ENCODE data around the gene SHLD1.
"Not testable (repeated sequence)": the region's sequence is repeated elsewhere in the genome, so short reads cannot be mapped to it uniquely, and the experiment has no call there.

Gene SHLD1

GRCh38 chr20:5734602-5735001, 15.6 kb upstream of the SHLD1 start:
- Histone ChIP-seq H3K9me3 (ENCODE audit: control insufficient read depth, low read length) (no peaks in the 10 kb centered on the region), H3K4me1 (ENCODE audit: control insufficient read depth, insufficient read depth, low read length, poor library complexity, severe bottlenecking) (peaks cover 16% of the 10 kb centered on the region), H3K36me3 (ENCODE audit: control insufficient read depth, insufficient read depth, low read length) (no peaks in the 10 kb centered on the region), H3K27ac (ENCODE audit: insufficient read depth, low read length, poor library complexity, severe bottlenecking) (no peak overlapping the region), H3K4me3 (ENCODE audit: insufficient read depth, low read depth, low read length, poor library complexity, severe bottlenecking) (no peak overlapping the region), H3K27me3 (replicated peaks; ENCODE audit: control insufficient read depth, insufficient read depth, low read length, poor library complexity, severe bottlenecking) (no peaks in the 10 kb centered on the region)
- DNase-seq, result no peak

DNA sequence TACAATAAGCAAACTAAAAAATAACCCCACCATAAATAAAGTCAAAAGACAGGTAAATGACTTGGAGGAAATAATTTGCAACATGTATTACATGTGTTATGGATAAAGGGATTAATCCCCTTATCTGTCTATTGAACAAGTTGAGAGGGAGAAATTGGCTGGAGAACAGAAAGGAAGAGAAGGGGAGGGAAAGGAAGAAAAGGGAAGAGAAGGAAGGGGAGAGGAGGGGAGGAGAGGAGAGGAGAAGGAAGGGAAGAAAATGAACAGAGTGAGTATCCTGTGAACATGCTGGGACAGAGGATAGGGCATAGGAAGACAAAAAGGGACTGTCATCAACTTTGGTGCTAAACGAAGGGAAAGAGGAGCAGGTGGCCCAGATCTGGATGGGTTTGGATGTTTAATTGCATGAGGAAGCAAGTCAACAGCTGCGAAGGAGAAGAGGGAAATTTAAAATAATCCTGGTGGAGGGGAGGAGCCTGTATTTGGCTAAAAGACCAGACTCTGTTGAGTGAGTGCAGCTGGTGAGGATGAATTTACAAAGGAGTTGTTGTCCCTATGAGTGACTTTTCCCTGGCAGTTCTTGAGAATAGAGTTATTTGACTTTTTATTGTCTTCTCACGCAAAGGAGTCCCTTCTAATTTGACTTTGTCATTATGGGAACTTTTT, 14.2 kb upstream of the SHLD1 start:
- H3K4me1 ChIP-seq (ENCODE audit: control insufficient read depth, insufficient read depth, low read length, poor library complexity, severe bottlenecking), result peaks cover 16% of the 10 kb centered on the region
- H3K9me3 ChIP-seq (ENCODE audit: control insufficient read depth, low read length), result no peaks in the 10 kb centered on the region
- no peak overlapping the region for H3K4me3 ChIP-seq (ENCODE audit: insufficient read depth, low read depth, low read length, poor library complexity, severe bottlenecking)
- no peaks in the 10 kb centered on the region for H3K27me3 ChIP-seq (replicated peaks; ENCODE audit: control insufficient read depth, insufficient read depth, low read length, poor library complexity, severe bottlenecking)
- H3K36me3 ChIP-seq (ENCODE audit: control insufficient read depth, insufficient read depth, low read length), result no peaks in the 10 kb centered on the region
- no peak overlapping the region for H3K27ac ChIP-seq (ENCODE audit: insufficient read depth, low read length, poor library complexity, severe bottlenecking)
- DNase-seq, result no peak

DNA sequence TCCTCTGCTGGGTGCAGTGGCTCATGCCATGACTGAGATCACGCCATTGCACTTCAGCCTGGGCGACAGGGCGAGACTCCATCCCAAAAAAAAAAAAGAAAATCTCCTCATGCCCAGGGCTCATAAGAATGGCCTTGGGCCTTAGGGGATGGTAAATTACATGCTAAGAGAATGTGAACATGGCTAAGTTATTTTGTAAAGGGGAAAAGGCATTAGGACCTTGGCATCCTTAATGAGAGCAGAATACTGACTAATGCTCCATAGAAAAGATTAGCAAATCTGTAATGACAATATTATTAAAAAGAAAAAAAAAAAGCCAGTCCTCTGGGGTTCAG, 12.6 kb upstream of the SHLD1 start:
- Histone ChIP-seq H3K4me3 (ENCODE audit: insufficient read depth, low read depth, low read length, poor library complexity, severe bottlenecking) (no peak overlapping the region), H3K4me1 (ENCODE audit: control insufficient read depth, insufficient read depth, low read length, poor library complexity, severe bottlenecking) (peaks cover 16% of the 10 kb centered on the region), H3K9me3 (ENCODE audit: control insufficient read depth, low read length) (no peaks in the 10 kb centered on the region), H3K36me3 (ENCODE audit: control insufficient read depth, insufficient read depth, low read length) (no peaks in the 10 kb centered on the region), H3K27me3 (replicated peaks; ENCODE audit: control insufficient read depth, insufficient read depth, low read length, poor library complexity, severe bottlenecking) (no peaks in the 10 kb centered on the region), H3K27ac (ENCODE audit: insufficient read depth, low read length, poor library complexity, severe bottlenecking) (peak overlapping the region; percentile 58)
- DNase-seq, result no peak

DNA sequence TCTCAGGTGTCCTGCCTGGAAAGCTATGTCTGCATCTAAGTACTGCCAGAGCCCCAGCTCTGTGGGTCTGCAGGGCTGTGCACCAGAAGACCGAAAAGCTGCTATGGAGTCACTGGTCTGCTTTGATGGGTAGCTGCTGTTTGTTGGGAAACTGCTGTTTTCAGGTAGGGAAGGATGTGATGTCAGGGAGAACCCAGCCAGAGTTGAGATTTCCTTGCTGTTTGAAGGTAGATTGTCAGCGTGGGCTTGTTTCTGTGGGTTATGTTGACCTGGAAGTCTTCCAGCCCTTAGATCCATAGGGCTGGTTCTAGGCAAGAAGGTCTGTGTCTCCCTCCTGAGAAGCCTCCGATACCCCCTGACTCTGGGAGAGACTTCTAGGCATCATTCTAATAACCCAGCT, 12.2 kb upstream of the SHLD1 start:
- Histone ChIP-seq H3K4me3 (ENCODE audit: insufficient read depth, low read depth, low read length, poor library complexity, severe bottlenecking) (peak overlapping the region; percentile 12), H3K36me3 (ENCODE audit: control insufficient read depth, insufficient read depth, low read length) (no peaks in the 10 kb centered on the region), H3K27me3 (replicated peaks; ENCODE audit: control insufficient read depth, insufficient read depth, low read length, poor library complexity, severe bottlenecking) (no peaks in the 10 kb centered on the region), H3K27ac (ENCODE audit: insufficient read depth, low read length, poor library complexity, severe bottlenecking) (peak overlapping the region; percentile 58), H3K4me1 (ENCODE audit: control insufficient read depth, insufficient read depth, low read length, poor library complexity, severe bottlenecking) (peaks cover 16% of the 10 kb centered on the region), H3K9me3 (ENCODE audit: control insufficient read depth, low read length) (no peaks in the 10 kb centered on the region)
- DNase-seq, result no peak

GRCh38 chr20:5740643-5741042, 9.6 kb upstream of the SHLD1 start:
- peaks cover 16% of the 10 kb centered on the region for H3K4me1 ChIP-seq (ENCODE audit: control insufficient read depth, insufficient read depth, low read length, poor library complexity, severe bottlenecking)
- H3K36me3 ChIP-seq (ENCODE audit: control insufficient read depth, insufficient read depth, low read length); DNase-seq; H3K27me3 ChIP-seq (replicated peaks; ENCODE audit: control insufficient read depth, insufficient read depth, low read length, poor library complexity, severe bottlenecking); H3K27ac ChIP-seq (ENCODE audit: insufficient read depth, low read length, poor library complexity, severe bottlenecking); H3K9me3 ChIP-seq (ENCODE audit: control insufficient read depth, low read length); H3K4me3 ChIP-seq (ENCODE audit: insufficient read depth, low read depth, low read length, poor library complexity, severe bottlenecking): not testable (repeated sequence)

- Histone ChIP-seq H3K4me3 (ENCODE audit: insufficient read depth, low read depth, low read length, poor library complexity, severe bottlenecking) (no peak overlapping the region), H3K9me3 (ENCODE audit: control insufficient read depth, low read length) (no peaks in the 10 kb centered on the region), H3K27me3 (replicated peaks; ENCODE audit: control insufficient read depth, insufficient read depth, low read length, poor library complexity, severe bottlenecking) (no peaks in the 10 kb centered on the region), H3K4me1 (ENCODE audit: control insufficient read depth, insufficient read depth, low read length, poor library complexity, severe bottlenecking) (peaks cover 16% of the 10 kb centered on the region), H3K36me3 (ENCODE audit: control insufficient read depth, insufficient read depth, low read length) (no peaks in the 10 kb centered on the region), H3K27ac (ENCODE audit: insufficient read depth, low read length, poor library complexity, severe bottlenecking) (no peak overlapping the region)
- DNase-seq, result no peak
Observed at GRCh38 chr20:5741089-5741488, 9.1 kb upstream of the SHLD1 start.

GRCh38 chr20:5742041-5742440, 8.2 kb upstream of the SHLD1 start:
- no peak for DNase-seq
- no peak overlapping the region for H3K27ac ChIP-seq (ENCODE audit: insufficient read depth, low read length, poor library complexity, severe bottlenecking)

GRCh38 chr20:5745416-5746030, 4.7 kb upstream of the SHLD1 start:
- H3K27ac ChIP-seq (ENCODE audit: insufficient read depth, low read length, poor library complexity, severe bottlenecking), result no peak overlapping the region
- no peak overlapping the region for H3K4me3 ChIP-seq (ENCODE audit: insufficient read depth, low read depth, low read length, poor library complexity, severe bottlenecking)
- no peaks in the 10 kb centered on the region for H3K9me3 ChIP-seq (ENCODE audit: control insufficient read depth, low read length)
- no peaks in the 10 kb centered on the region for H3K36me3 ChIP-seq (ENCODE audit: control insufficient read depth, insufficient read depth, low read length)
- no peak for DNase-seq
- no peaks in the 10 kb centered on the region for H3K4me1 ChIP-seq (ENCODE audit: control insufficient read depth, insufficient read depth, low read length, poor library complexity, severe bottlenecking)
- H3K27me3 ChIP-seq (replicated peaks; ENCODE audit: control insufficient read depth, insufficient read depth, low read length, poor library complexity, severe bottlenecking), result no peaks in the 10 kb centered on the region

More at GRCh38 chr20:5742041-5742440, 8.2 kb upstream of the SHLD1 start:
- H3K4me1 ChIP-seq (ENCODE audit: control insufficient read depth, insufficient read depth, low read length, poor library complexity, severe bottlenecking), result peaks cover 12% of the 10 kb centered on the region
- H3K4me3 ChIP-seq (ENCODE audit: insufficient read depth, low read depth, low read length, poor library complexity, severe bottlenecking), result no peak overlapping the region
- H3K36me3 ChIP-seq (ENCODE audit: control insufficient read depth, insufficient read depth, low read length), result no peaks in the 10 kb centered on the region
- no peaks in the 10 kb centered on the region for H3K27me3 ChIP-seq (replicated peaks; ENCODE audit: control insufficient read depth, insufficient read depth, low read length, poor library complexity, severe bottlenecking)
- H3K9me3 ChIP-seq (ENCODE audit: control insufficient read depth, low read length), result no peaks in the 10 kb centered on the region

- no peaks in the 10 kb centered on the region for H3K9me3 ChIP-seq (ENCODE audit: control insufficient read depth, low read length)
- no peaks in the 10 kb centered on the region for H3K36me3 ChIP-seq (ENCODE audit: control insufficient read depth, insufficient read depth, low read length)
Observed at GRCh38 chr20:5746064-5746463, 4.1 kb upstream of the SHLD1 start.

DNA sequence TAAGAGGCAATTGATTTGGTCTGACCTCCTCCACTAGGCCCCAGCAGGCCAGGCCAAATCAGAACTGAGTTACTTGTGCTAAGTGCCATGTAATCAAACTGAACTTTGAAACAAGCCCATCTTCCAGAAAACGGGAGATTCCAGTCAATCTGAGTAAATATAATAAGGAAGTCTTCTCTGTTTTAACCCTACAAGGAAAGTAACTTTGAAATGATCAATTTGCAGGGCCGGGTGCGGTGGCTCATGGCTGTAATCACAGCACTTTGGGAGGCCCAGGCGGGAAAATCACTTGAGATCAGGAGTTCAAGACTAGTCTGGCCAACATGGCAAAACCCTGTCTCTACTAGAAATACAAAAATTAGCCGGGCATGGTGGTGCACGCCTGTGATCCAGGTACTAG, 2.0 kb upstream of the SHLD1 start:
- H3K27ac ChIP-seq (ENCODE audit: insufficient read depth, low read length, poor library complexity, severe bottlenecking), result no peak overlapping the region
- H3K4me1 ChIP-seq (ENCODE audit: control insufficient read depth, insufficient read depth, low read length, poor library complexity, severe bottlenecking), result peaks cover 9% of the 10 kb centered on the region
- H3K36me3 ChIP-seq (ENCODE audit: control insufficient read depth, insufficient read depth, low read length), result no peaks in the 10 kb centered on the region
- no peak for DNase-seq
- no peaks in the 10 kb centered on the region for H3K27me3 ChIP-seq (replicated peaks; ENCODE audit: control insufficient read depth, insufficient read depth, low read length, poor library complexity, severe bottlenecking)
- no peaks in the 10 kb centered on the region for H3K9me3 ChIP-seq (ENCODE audit: control insufficient read depth, low read length)
- H3K4me3 ChIP-seq (ENCODE audit: insufficient read depth, low read depth, low read length, poor library complexity, severe bottlenecking), result no peak overlapping the region

More at GRCh38 chr20:5746064-5746463, 4.1 kb upstream of the SHLD1 start:
- Histone ChIP-seq H3K27ac (ENCODE audit: insufficient read depth, low read length, poor library complexity, severe bottlenecking) (no peak overlapping the region), H3K4me3 (ENCODE audit: insufficient read depth, low read depth, low read length, poor library complexity, severe bottlenecking) (no peak overlapping the region), H3K27me3 (replicated peaks; ENCODE audit: control insufficient read depth, insufficient read depth, low read length, poor library complexity, severe bottlenecking) (no peaks in the 10 kb centered on the region), H3K4me1 (ENCODE audit: control insufficient read depth, insufficient read depth, low read length, poor library complexity, severe bottlenecking) (peaks cover 5% of the 10 kb centered on the region)
- no peak for DNase-seq
